GM20000 (cell line): ENCODE measurements around the gene VAV2.

ENCODE experiments used
- DNase-seq: peaks from one replicate; pipeline ENCODE4 v3.0.0; 2012; ENCODE audit warnings: low spot score
- TF ChIP-seq, protein P1 (sequence below): IDR thresholded peaks from 2 replicates; pipeline ENCODE4 v1.5.1; 2012; ENCODE audit warnings: mild to moderate bottlenecking, control low read depth; ENCODE audit errors: extremely low read depth, missing control alignments

Gene VAV2

DNA sequence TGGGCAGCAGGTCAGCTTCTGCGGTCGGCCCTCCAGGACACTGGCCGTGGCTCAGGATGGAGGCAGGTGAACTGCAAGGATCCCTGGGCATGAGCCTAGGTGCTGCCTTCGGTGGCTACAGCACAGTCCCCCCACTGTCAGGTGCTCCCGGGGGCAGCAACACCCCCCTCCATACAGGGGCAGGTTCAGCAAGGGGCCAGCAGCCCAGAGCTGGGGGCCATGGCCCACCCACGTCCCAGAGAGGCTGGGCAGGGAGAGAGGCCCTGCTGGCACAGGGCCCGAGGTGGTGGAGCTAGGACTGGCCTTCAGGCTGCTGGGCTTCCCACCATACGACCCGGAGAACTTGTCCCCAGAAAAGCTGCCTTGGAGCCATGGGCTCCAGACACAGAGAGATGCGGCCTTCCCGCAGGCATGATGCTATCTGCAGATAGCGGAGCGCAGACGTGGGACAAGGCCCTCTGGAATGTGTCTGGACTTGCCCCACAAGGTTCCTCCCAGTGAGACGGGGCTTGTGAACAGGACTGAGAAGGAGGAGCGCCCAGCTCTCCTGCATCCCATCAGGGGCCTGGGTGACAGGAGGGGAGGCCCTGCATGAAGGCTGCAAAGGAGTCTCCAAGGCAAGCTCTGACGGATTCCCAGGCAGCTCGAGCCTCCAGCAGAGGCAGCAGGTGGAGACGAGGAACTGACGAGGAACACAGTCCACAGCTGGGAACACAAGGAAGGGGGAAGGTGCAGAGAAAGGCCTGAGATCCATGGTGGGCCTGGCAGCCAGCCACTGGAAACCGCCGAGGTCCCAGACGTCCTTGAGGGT is 111.1 kb downstream of the VAV2 start:
- TF ChIP-seq, protein P1, sequence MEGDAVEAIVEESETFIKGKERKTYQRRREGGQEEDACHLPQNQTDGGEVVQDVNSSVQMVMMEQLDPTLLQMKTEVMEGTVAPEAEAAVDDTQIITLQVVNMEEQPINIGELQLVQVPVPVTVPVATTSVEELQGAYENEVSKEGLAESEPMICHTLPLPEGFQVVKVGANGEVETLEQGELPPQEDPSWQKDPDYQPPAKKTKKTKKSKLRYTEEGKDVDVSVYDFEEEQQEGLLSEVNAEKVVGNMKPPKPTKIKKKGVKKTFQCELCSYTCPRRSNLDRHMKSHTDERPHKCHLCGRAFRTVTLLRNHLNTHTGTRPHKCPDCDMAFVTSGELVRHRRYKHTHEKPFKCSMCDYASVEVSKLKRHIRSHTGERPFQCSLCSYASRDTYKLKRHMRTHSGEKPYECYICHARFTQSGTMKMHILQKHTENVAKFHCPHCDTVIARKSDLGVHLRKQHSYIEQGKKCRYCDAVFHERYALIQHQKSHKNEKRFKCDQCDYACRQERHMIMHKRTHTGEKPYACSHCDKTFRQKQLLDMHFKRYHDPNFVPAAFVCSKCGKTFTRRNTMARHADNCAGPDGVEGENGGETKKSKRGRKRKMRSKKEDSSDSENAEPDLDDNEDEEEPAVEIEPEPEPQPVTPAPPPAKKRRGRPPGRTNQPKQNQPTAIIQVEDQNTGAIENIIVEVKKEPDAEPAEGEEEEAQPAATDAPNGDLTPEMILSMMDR, result no peak
- DNase-seq, result no peak

DNA sequence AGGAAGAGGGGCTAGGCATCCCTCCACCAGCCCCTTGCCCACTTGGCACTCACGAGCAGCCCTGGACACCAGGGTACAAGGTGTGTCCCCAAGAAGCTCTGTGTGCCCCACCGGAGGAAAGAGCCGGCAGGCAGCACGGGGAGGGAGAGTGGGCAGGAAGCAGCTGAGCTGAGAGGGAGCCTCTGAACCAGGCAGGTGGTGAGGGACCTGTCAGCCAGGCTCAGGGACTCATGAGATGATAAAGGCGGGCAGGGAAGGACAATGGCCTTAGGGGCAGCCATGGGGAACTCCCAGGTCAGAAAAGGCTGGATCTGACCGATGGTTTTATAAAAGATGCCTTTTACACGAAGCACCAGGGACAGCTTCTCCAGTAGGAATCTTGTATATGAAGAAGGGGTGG is 112.0 kb downstream of the VAV2 start:
- no peak for DNase-seq
- TF ChIP-seq, protein P1, result no peak

DNA sequence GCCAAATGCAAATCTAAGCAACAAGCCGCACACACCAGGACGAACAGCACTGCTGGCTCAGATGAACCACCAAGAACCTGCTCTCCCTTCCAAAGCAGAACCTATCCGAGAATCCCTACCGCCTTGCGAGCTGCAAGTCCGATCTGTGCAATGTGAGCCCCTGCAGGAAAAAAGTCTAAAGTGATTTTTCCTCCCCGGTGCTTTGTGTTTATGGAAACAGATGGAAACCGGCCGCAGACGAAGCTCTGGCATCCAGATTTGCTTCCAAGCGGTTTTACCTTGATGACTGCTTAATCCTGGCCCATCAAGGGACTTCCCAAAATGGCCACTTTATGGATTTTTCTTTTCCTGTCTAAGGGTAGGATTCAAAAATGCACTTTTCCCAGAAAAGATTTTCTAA is 112.5 kb downstream of the VAV2 start:
- no peak for DNase-seq
- TF ChIP-seq, protein P1, result no peak

DNA sequence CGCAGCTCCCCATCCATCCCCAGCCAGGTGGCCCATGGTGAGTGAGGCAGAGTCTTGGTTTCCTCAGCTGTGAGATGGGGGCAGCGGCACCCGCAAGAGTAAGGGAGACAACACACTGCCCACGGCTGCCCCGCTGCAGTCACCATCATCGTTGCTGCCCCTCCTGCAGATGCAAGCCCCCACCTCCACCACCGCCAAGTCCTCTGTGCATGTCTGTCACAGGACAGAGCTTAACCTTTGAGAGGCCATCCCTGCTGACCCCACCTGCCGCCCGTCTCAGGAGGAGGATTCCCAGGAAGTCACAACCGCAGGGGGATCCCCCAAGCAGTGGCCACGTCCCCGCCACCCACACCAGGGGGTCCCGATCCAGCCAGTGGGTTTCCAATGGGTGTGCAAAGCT is 113.7 kb downstream of the VAV2 start:
- TF ChIP-seq, protein P1, result no peak
- DNase-seq, result no peak

DNA sequence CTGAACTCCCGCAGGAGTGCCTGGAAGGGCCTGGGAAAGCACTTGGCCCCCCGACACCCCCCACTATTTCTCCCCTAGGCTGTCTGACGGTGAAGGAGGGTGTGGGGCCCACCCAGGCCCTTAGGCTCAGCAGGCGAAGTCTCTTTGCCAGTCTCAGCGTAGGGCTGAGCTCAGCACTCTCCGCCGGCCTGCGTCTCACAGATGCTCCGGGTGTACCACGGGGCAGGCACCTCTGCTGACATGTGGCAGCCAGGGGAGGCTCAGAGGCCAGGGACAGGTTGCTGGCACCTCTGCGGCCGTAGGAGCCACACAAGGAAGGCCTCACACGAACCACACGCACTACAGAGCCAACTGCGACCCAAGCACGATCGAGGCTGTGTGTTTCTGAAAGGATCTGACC is 114.2 kb downstream of the VAV2 start:
- TF ChIP-seq, protein P1, result no peak
- no peak for DNase-seq

DNA sequence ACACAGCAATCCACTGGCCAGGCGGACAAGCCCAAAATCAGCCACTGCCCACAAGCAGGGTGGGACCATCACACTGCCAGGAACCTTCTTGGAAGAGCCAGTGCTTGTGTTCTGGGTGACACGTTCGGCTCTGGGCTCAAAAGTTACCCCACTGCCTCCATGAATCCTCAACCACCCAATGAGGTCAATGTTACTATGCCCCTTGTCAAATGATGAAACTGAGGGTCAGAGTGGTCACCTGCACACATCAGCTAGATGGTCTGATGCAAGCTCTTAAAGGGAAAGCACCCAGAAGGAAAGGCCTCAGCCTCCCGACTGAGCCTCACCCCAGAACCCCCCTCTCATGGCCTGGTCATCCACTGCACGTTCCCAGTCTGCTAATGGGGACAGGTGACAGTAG is 114.8 kb downstream of the VAV2 start:
- TF ChIP-seq, protein P1, result no peak
- DNase-seq, result no peak

DNA sequence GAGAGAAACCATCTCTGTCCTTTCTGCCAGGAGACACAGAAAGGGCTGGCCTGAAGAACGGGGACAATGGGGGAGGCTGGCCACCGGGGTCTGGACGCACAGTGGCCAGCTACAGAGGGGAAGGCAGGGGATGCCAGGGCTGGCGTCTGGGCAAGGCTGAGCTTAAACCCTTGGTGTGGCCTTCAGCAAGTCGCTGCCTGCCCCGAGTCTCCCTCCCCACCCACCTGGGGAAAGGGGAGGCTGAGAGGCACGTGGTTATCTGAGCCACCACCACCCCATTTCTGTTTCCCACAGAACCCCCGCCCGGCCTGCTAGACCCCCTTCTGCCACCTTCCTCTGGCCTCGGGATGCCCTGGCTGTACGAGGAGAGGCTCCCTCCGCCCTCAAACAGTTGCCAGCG is 115.3 kb downstream of the VAV2 start:
- TF ChIP-seq, protein P1, result no peak
- DNase-seq, result no peak
